Gastroesophageal sphincter (tissue), 3 donors: ENCODE measurements around the gene CHRNA5.

ENCODE experiments used
- CTCF ChIP-seq, 4 experiments: fragments of 200-600 bp in 2 of 4; fragments of 450-650 bp in 2 of 4; sonication (generic) in 1 of 4; IDR thresholded peaks; one replicate each; pipeline ENCODE4 v1.5.1; 2017 to 2019; ENCODE audit warnings: antibody characterized with exemption in 4 of 4, mild to moderate bottlenecking in 2 of 4, moderate library complexity in 2 of 4
- EP300 ChIP-seq: sonication (generic); formaldehyde crosslinking; IDR thresholded peaks from one replicate; pipeline ENCODE4 v1.6.1; 2017; ENCODE audit warnings: antibody characterized with exemption, mild to moderate bottlenecking
- POLR2A ChIP-seq, 2 donors: fragments of 450-650 bp; IDR thresholded peaks; one replicate each; pipeline ENCODE4 v1.6.1; 2017; ENCODE audit warnings: antibody characterized with exemption in 2 of 2, mild to moderate bottlenecking in 2 of 2, moderate library complexity in 1 of 2

- TF ChIP-seq CTCF (IDR thresholded peaks at IDR 0.05) (no peak), POLR2A (IDR thresholded peaks at IDR 0.05) (no peak), EP300 (no peak)
Measured at GRCh38 chr15:78597583-78597982, 32.3 kb downstream of the CHRNA5 start.
